Measurements from ENCODE around the gene SH3BP5L.
"Not testable (repeated sequence)": the region's sequence is repeated elsewhere in the genome, so short reads cannot be mapped to it uniquely, and the experiment has no call there.

SH3BP5L gene

DNA sequence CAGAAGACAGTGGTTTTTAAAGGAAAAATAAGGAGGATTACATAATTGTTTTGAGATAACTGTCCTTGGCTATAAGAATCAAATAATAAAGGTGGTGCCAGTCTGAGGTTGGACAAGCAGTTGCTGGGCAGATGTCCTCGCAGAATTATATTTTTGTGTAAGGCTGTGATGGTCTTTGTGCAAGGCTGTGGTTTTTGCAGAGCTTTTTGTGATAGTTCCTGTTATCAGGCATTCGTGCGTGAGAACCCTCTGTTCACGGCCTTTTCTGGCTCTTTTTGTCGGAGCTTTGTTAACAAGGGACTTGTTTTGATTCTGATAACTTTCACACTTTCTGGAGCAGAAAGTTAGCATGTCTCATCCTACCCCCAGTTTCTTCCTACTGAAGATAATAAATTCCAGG lies 33.4 kb downstream of the SH3BP5L start:
- DNase-seq (ENCODE audit: low spot score) = no peak
- TF ChIP-seq, protein P1, sequence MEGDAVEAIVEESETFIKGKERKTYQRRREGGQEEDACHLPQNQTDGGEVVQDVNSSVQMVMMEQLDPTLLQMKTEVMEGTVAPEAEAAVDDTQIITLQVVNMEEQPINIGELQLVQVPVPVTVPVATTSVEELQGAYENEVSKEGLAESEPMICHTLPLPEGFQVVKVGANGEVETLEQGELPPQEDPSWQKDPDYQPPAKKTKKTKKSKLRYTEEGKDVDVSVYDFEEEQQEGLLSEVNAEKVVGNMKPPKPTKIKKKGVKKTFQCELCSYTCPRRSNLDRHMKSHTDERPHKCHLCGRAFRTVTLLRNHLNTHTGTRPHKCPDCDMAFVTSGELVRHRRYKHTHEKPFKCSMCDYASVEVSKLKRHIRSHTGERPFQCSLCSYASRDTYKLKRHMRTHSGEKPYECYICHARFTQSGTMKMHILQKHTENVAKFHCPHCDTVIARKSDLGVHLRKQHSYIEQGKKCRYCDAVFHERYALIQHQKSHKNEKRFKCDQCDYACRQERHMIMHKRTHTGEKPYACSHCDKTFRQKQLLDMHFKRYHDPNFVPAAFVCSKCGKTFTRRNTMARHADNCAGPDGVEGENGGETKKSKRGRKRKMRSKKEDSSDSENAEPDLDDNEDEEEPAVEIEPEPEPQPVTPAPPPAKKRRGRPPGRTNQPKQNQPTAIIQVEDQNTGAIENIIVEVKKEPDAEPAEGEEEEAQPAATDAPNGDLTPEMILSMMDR (IDR thresholded peaks at IDR 0.05; ENCODE audit: extremely low read depth, missing control alignments) = no peak

DNA sequence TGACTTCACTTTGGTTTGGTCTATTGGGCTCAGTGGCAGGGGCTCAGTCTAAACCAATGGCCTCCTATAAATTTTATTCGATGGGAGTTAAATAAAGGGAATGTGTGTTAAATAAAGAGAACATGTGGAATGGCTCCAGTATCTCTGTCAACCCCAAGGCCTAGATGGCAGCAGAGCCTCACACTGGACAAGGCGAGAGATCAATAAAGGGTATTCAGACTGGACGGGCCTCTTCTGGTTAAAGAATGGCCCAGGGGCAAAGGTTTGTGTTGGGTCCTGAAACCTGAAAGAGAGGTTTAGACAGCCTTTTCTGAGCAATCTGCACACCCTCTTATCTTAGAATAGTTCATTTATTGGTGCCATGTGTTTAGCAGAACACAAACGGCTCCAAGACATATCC lies 34.7 kb downstream of the SH3BP5L start:
- TF ChIP-seq, protein P1 (IDR thresholded peaks at IDR 0.05; ENCODE audit: extremely low read depth, missing control alignments) = no peak

DNA sequence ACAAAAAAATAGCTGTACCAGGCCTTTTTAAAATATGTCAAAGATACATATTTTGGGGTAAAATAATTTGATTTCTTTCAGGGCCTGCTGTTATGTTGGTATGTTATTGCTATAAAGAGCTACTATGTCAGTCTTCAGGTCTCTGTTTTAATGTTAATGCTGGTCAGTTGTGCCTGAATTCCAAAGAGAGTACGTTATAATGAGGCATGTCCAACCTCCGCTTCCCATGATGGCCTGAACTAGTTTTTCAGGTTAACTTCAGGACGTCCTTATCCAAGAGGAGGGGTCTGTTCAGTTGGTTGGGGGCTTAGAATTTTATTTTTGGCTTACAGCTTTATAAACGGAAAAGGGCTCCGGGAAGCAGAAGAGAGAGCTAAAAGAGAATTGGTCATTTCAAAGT lies 35.3 kb downstream of the SH3BP5L start:
- TF ChIP-seq, protein P1 (IDR thresholded peaks at IDR 0.05; ENCODE audit: extremely low read depth, missing control alignments) = no peak

More for the DNA sequence above, 34.7 kb downstream of the SH3BP5L start:
- no peak for DNase-seq (ENCODE audit: low spot score)

DNA sequence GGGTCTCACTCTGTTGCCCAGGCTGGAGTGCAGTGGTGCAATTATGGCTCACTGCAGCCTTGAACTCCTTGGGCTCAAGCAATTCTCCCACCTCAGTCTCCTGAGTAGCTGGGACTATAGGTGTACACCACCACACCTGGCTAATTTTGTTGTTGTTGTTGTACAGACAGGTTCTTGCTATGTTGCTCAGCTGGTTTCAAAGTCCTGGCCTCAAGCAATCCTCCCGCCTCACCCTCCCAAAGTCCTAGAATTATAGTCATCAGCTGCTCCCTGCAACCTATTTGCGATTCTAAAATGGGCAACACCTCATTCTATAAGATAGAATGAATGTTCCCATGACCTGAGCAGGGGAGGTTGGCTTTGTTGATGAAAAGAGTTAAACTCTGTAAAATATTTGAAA lies 36.4 kb downstream of the SH3BP5L start:
- DNase-seq (ENCODE audit: low spot score) = not testable (repeated sequence)

More for the DNA sequence above, 35.3 kb downstream of the SH3BP5L start:
- no peak for DNase-seq (ENCODE audit: low spot score)

DNA sequence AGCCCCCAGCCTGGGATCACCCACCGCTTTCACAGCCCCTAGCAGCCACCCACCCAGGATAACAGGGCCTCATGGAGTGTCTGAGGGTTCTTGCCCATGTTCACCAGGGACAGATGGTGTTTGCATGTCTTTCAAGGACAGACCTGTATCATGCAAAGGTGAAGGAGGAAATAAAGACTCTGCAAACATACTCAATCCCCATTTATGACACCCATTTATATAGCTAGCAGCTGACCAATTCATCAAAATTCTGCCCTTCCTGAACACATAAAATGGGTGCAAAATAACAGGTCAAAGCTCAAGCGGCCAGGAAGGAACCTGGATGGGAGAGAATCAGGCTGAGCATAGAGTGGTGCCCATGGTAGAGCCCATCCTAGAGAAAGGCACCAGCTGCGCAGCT lies 37.4 kb downstream of the SH3BP5L start:
- TF ChIP-seq, protein P1 (IDR thresholded peaks at IDR 0.05; ENCODE audit: extremely low read depth, missing control alignments) = no peak
- DNase-seq (ENCODE audit: low spot score) = no peak

DNA sequence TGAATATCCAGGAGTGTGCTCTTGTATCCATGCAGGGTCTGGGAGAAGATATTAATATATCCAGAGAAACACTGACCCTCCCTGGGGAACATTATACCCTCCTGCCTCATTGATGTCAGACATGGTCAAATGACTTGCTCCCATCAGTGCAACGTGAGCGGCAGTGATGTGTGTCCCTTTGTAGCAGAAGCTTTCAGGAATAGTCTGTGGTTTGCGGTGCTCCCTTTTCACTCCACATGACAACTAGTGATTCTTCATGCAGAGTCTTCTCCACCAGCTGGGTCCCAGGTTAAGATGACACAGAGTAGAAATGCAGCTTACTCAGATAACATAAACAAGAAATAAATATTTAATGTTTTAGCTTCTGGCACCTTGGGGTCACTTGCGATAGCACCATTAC lies 38.3 kb downstream of the SH3BP5L start:
- TF ChIP-seq, protein P1 (IDR thresholded peaks at IDR 0.05; ENCODE audit: extremely low read depth, missing control alignments) = no peak

DNA sequence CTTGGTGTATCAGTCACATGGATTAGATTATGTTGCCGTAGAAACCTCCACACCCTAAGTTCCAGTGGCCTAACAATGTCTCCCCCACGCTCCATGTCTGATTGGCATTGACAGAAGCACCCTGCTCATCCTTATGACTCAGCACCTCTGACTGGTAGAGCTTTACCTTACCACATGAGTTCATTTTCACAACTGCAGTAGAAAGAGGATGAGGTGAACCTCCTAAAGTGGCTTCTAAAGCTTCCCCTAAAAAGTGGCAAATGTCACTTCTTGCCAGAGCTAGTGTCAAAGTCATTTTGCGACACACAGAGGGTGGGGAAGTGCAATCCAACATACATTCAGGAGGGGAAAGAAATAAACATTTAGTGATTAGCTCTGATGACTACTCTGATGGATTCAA lies 39.6 kb downstream of the SH3BP5L start:
- TF ChIP-seq, protein P1 (IDR thresholded peaks at IDR 0.05; ENCODE audit: extremely low read depth, missing control alignments) = no peak
- no peak for DNase-seq (ENCODE audit: low spot score)

More for the DNA sequence above, 38.3 kb downstream of the SH3BP5L start:
- DNase-seq (ENCODE audit: low spot score) = no peak

DNA sequence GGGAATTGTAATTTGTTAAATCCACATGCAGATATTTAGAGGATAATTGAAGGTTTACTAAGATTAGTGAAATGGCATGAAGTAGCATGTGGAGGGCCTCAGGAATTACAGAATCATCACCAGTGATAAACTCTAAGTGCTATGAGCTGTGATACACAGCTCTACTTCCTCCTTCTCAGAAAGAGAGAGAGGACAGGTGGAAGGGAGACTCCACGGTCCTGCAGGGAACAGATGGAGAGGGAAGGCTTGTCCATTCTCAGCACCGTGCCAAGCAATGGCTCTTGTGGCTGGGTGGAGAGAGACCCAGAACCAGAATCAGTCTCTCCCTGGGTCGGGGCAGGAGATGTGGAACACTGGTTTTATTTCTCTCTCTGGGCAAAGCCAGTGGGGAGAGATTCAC lies 42.3 kb downstream of the SH3BP5L start:
- DNase-seq (ENCODE audit: low spot score) = no peak
- TF ChIP-seq, protein P1 (IDR thresholded peaks at IDR 0.05; ENCODE audit: extremely low read depth, missing control alignments) = no peak
